GM19397 (cell line): ENCODE data around the gene SHMT2.

Experiments used
- ATAC-seq: cut with Tn5 transposase; IDR thresholded peaks from one replicate; pipeline ENCODE4 v1.9.1; 2021; ENCODE audit warnings: mild to moderate bottlenecking, moderate library complexity; ENCODE audit not compliant: unreplicated experiment

SHMT2 gene

GRCh38 chr12:57237932-57238853, 8.7 kb downstream of the SHMT2 start:
- ATAC-seq: no peak

GRCh38 chr12:57238854-57239554, 9.5 kb downstream of the SHMT2 start:
- ATAC-seq: peak; percentile 54

GRCh38 chr12:57239587-57240065, 10.1 kb downstream of the SHMT2 start:
- ATAC-seq: no peak

- ATAC-seq: no peak
These were observed 10.8 kb downstream of the SHMT2 start for GRCh38 chr12:57240066-57240921.

- no peak for ATAC-seq
These were observed 11.5 kb downstream of the SHMT2 start for GRCh38 chr12:57240926-57241401.

- ATAC-seq: no peak
These were observed 12.1 kb downstream of the SHMT2 start for GRCh38 chr12:57241402-57242310.

- ATAC-seq: no peak
These were observed 12.8 kb downstream of the SHMT2 start for GRCh38 chr12:57242329-57242690.

GRCh38 chr12:57242691-57243454, 13.4 kb downstream of the SHMT2 start:
- no peak for ATAC-seq

GRCh38 chr12:57243521-57244311, 14.2 kb downstream of the SHMT2 start:
- ATAC-seq: no peak

GRCh38 chr12:57244312-57244696, 14.8 kb downstream of the SHMT2 start:
- ATAC-seq: no peak

GRCh38 chr12:57247041-57247440, 17.5 kb downstream of the SHMT2 start:
- ATAC-seq: no peak

GRCh38 chr12:57248934-57249742, 19.6 kb downstream of the SHMT2 start:
- ATAC-seq: no peak

- no peak for ATAC-seq
These were observed 21.0 kb downstream of the SHMT2 start for GRCh38 chr12:57250541-57250940.

GRCh38 chr12:57250956-57251355, 21.4 kb downstream of the SHMT2 start, which contains the start of gene STAC3:
TSS of gene STAC3 (minus strand) at chr12:57251187. CDS start at chr12:57249636, 1,551 bp downstream.
- ATAC-seq: no peak

GRCh38 chr12:57254506-57255280, 25.2 kb downstream of the SHMT2 start:
- ATAC-seq: no peak

GRCh38 chr12:57255916-57256315, 26.4 kb downstream of the SHMT2 start:
- ATAC-seq: no peak
